ENCODE measurements around the gene NAA30.

GRCh38 chr14:57391517-57392195 is 1.3 kb downstream of the NAA30 start:
- TF ChIP-seq CTCF (IDR thresholded peaks at IDR 0.05) (no peak), POLR2A (IDR thresholded peaks at IDR 0.05) (no peak)

All from body of pancreas (tissue), 4 donors.